Hepatic stellate cell (primary cell): ENCODE results near the gene NRG2.

Source experiments
- DNase-seq: peaks from one replicate; pipeline ENCODE4 v3.0.0; 2011; ENCODE audit warnings: low spot score

Gene NRG2

GRCh38 chr5:140042643-140043507 is at the start of gene NRG2:
Gene NRG2, minus strand, starts transcription at chr5:140043299.
- peak; percentile 80 for DNase-seq

GRCh38 chr5:140090251-140090650 is 47.2 kb upstream of the NRG2 start:
- DNase-seq, result no peak

- no peak for DNase-seq
Measured at GRCh38 chr5:140084541-140084940, 41.4 kb upstream of the NRG2 start.

GRCh38 chr5:140083650-140084049 is 40.6 kb upstream of the NRG2 start:
- no peak for DNase-seq

GRCh38 chr5:140083120-140083519 is 40.0 kb upstream of the NRG2 start:
- no peak for DNase-seq

GRCh38 chr5:140076788-140077187 is 33.7 kb upstream of the NRG2 start:
- DNase-seq, result no peak

- DNase-seq, result no peak
Measured at GRCh38 chr5:140076142-140076541, 33.0 kb upstream of the NRG2 start.

GRCh38 chr5:140075371-140075770 is 32.3 kb upstream of the NRG2 start:
- DNase-seq, result peak; percentile 16

- peak; percentile 6 for DNase-seq
Measured at GRCh38 chr5:140073296-140073695, 30.2 kb upstream of the NRG2 start.

- no peak for DNase-seq
Measured at GRCh38 chr5:140072812-140073211, 29.7 kb upstream of the NRG2 start.

- no peak for DNase-seq
Measured at GRCh38 chr5:140060816-140061215, 17.7 kb upstream of the NRG2 start.

- no peak for DNase-seq
Measured at GRCh38 chr5:140058212-140058932, 15.3 kb upstream of the NRG2 start.

GRCh38 chr5:140056880-140057279 is 13.8 kb upstream of the NRG2 start:
- DNase-seq, result no peak

- DNase-seq, result no peak
Measured at GRCh38 chr5:140055152-140055551, 12.1 kb upstream of the NRG2 start.

- no peak for DNase-seq
Measured at GRCh38 chr5:140054086-140054689, 11.1 kb upstream of the NRG2 start.

- DNase-seq, result no peak
Measured at GRCh38 chr5:140051950-140052349, 8.9 kb upstream of the NRG2 start.

GRCh38 chr5:140049713-140050112 is 6.6 kb upstream of the NRG2 start:
- DNase-seq, result no peak

- no peak for DNase-seq
Measured at GRCh38 chr5:140049205-140049604, 6.1 kb upstream of the NRG2 start.

GRCh38 chr5:140044041-140044440 is 942 bp upstream of the NRG2 start:
- DNase-seq, result no peak

- DNase-seq, result no peak
Measured at GRCh38 chr5:140043508-140043872, 391 bp upstream of the NRG2 start.

- DNase-seq, result no peak
Measured at GRCh38 chr5:140042393-140042642, 781 bp downstream of the NRG2 start.

GRCh38 chr5:140041492-140042392 is 1.4 kb downstream of the NRG2 start:
- DNase-seq, result peak; percentile 69
